Activated CD4-positive, alpha-beta T cell treated with anti-CD3 and anti-CD28 coated beads, Interleukin-2, Interleukin-4, amounts not matched to agents 100 ng/mL and 50 ng/mL, durations not matched to agents 16 hours and 8 hours (primary cell): ENCODE measurements around the gene LRMDA.
"Not testable (repeated sequence)": the region's sequence is repeated elsewhere in the genome, so short reads cannot be mapped to it uniquely, and the experiment has no call there.

ENCODE experiments used
- DNase-seq: peaks from one replicate; pipeline ENCODE4 v3.0.0-alpha.2; 2020; ENCODE audit warnings: low spot score

Gene LRMDA

DNA sequence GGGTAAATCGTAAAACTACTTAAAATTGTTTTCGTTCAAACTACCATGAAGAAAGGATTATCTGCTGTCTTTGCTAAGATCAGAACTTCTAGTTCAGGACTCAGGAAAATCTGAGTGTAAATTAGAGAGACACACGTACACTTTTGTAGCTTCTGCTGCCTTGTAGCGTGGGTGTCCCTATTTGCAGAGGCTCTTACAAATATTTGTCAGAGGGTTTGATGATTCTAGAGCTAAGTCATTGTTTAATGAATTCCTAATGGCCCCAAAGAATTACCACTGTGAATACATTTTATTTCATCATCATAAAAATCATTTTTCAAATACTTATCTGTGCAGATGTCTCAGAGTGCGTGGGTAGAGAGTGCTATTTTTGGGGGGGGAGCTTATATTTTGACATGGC lies 314.9 kb downstream of the LRMDA start:
- DNase-seq = no peak

GRCh38 chr10:75750093-75750875 lies 318.9 kb downstream of the LRMDA start:
- DNase-seq = not testable (repeated sequence)

DNA sequence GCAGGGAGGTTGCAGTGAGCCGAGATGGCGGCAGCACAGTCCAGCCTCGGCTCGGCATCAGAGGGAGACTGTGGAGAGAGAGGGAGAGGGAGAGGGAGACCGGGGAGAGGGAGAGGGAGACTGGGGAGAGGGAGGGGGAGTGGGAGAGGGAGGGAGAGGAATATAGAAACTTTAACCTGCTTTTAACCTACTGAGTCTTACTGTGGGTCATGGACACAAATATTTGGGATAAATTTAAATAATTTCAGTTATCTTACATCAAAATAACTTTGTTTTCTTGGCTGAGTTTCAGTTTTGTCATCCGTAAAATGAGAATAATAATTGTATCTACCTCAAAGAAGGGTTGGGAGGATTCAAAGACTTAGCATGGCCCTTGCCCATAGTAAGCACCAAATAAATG lies 319.8 kb downstream of the LRMDA start:
- DNase-seq = no peak

- DNase-seq = no peak
These were observed 322.2 kb downstream of the LRMDA start for GRCh38 chr10:75753621-75754020.

GRCh38 chr10:75754096-75754831 lies 322.8 kb downstream of the LRMDA start:
- no peak for DNase-seq

GRCh38 chr10:75755528-75755927 lies 324.1 kb downstream of the LRMDA start:
- DNase-seq = no peak

DNA sequence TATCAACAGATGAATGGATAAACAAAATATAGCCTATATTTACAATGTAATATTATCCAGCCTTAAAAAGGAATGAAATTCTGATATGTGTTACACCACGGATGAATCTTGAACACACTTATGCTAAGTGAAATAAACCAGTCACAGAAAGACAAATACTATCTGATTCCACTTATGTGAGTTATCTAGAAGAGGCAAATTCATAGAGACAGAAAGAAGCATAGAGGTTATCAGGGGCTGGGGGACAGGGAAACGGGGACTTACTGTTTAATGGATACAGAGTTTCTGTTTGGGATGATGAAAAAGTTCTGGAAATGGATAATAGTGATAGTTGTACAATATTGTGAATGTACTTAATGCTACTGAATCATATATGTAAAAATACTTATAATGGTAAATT lies 329.9 kb downstream of the LRMDA start:
- no peak for DNase-seq

GRCh38 chr10:75762431-75762802 lies 331.0 kb downstream of the LRMDA start:
- no peak for DNase-seq

DNA sequence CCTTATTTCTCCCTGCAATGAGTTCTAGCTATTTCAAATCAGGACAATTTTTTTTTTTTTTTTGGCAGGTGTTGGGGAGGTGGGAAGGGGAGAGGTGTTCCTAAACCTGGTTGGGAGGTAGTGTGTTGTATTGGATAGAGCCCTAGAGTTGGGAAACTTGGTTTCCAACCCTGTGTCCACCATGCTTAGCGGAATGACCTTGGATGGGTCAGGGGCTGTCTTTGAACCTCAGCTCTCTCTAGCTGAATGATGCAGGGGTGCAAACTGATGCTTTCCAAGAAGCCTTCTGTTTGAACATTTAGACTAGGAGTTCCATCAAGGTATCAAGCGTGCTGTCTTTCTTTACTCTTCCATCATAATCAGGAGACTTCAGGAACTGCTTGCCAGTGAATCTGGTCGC lies 332.2 kb downstream of the LRMDA start:
- DNase-seq = no peak

DNA sequence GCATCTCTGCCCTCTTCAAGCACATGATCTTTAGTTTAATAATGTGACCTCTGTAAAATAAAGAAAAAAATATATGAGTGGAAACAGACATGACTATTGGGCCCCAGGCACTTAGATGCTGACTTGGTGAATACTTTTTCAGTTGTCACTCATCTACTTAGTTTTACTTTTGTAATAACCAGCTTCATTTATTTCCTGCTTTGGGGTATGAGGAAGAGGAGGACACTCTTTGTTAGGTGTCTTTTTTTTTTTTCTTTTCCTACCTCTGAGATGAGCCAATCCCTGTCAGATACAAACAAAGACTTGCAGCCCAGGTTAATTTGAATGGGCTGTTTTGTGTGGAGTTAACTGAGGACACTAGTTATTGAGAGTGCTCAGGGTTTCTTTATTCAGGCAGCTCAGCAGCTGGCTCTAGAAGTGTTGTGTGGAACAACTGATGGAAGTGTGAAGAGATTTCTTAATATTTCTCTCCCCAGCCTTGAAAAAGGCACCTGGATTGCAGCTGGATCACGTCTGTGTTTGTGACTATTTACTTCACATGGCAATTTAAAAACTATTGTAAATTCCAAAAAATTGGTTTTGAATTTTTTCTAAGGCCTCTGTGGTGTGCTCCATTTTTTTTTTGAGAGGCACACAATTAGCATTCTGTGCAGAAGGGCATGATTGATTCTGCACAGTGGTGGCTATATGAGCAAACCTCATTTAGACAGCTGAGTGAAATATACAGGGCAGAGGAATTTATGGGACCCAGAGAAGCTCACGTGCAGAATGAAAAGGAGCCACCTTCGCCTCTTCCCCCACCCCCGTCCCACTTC lies 333.8 kb downstream of the LRMDA start:
- no peak for DNase-seq

DNA sequence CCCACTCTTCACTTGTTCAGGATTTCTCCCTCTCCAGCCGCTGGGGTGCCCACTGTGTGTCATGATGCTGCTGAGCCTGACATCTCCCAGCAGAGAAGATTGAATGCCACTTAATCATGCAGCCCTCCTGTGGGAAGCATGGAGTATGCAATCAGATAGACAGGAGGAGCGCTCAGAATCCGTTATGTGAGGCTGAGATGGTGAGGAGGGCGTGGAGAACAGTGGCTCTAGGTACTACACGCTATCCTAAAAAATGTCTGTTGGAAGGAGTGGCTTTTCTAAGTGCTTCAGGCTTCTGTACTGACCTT lies 334.3 kb downstream of the LRMDA start:
- DNase-seq = no peak

GRCh38 chr10:75766106-75766505 lies 334.7 kb downstream of the LRMDA start:
- DNase-seq = no peak

DNA sequence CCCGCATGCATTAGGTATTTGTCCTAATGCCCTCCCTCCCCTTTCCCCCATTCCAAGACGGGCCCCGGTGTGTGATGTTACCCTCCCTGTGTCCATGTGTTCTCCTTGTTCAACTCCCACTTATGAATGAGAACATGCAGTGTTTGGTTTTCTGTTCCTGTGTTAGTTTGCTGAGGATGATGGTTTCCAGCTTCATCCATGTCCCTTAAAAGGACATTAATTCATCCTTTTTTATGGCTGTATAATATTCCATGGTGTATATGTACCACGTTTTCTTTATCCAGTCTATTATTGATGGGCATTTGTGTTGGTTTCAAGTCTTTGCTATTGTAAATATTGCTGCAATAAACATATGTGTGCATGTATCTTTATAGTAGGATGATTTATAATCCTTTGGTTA lies 335.3 kb downstream of the LRMDA start:
- not testable (repeated sequence) for DNase-seq

- DNase-seq = no peak
These were observed 339.2 kb downstream of the LRMDA start for GRCh38 chr10:75770626-75771081.

DNA sequence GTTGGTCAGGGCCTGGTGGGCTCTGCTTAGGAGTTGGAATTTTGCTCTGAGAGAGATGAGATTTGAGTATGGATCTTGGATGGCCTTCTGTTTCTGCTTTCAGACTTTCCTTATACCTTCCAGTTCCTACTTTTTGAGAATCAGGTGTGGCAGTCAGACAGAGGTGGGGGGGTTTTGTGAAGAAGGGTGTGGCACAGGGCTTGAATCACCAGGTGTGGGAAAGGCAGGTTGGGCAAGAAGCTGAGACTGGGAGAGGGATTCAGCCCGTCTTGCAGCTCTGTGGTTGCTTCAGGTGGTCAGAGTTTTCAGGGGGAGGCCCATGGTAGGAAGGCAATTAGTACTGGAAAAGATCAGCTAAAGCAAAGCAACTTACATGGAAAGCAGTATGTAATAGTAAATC lies 340.2 kb downstream of the LRMDA start:
- DNase-seq = no peak

- peak; percentile 24 for DNase-seq
These were observed 340.9 kb downstream of the LRMDA start for GRCh38 chr10:75772153-75772887.

- DNase-seq = no peak
These were observed 341.9 kb downstream of the LRMDA start for GRCh38 chr10:75773231-75773780.

- DNase-seq = no peak
These were observed 342.7 kb downstream of the LRMDA start for GRCh38 chr10:75773813-75774782.

DNA sequence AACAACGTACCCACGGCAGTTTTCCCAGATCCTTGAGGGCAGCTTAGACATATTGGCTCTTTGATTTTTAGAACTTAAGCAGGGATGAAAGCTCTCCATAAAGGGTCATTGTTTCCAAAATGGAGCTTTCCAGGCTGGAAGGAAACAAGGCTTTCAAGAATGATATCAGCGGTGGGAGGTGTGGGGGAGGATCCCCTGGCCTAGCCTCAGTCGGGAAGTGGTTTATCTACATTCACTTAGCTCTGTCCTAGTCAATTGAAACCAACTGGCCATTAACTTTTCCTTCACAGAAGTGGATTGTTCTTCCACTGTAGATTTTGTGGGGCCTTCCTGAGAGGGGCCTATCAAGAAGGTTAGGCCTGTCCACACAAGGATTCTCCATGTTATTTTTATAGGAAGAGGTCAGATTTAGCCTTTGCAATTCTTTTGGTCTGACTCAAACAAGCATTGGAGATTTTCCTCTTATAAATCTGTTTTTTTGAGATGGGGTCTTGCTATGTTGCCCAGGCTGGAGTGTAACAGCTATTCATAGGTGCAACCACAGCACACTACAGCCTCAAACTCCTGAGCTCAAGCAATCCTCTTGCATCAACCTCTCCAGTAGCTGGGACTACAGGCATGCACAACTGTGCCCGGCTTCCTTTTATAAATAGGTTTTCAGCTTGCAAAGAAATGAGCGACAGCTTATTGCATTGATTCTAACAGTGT lies 343.5 kb downstream of the LRMDA start:
- DNase-seq = no peak
